ENCODE data around the gene USP48. TPM values are rescaled to one million over a fixed set of nuclear protein-coding genes. Genes with fewer than 3 reads are reported as not detected.

USP48 gene
- total and polyA plus RNA-seq, 2 donors (not counting 1 experiment from before 2014, with no cell fraction given): 34.1 to 45.6 TPM

DNA sequence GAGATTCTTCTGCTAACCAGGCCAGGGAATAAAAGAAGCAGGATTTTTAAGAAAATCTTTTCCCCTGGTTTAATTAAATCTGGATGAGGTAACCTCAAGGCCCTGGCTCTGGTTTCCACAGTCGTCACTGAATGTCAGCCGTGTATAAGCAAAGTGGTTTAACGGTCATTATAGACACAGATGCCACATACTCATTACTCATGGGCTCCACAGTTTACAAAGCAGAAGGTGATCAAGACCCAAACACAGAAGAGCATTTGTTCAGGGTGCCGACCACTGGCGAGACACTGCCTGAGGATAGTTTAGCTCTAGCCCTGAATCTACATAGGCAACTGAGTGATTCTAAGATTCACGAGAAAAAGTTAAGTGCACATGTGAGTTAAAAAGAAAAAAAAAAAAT, 86.0 kb downstream of the USP48 start:
- no peak overlapping the region for H3K4me2 ChIP-seq (ENCODE audit: extremely low read depth, insufficient read depth, low read length)
- H3K27ac ChIP-seq (ENCODE audit: insufficient read depth, low read length): no peak overlapping the region
- TF ChIP-seq, protein P1, sequence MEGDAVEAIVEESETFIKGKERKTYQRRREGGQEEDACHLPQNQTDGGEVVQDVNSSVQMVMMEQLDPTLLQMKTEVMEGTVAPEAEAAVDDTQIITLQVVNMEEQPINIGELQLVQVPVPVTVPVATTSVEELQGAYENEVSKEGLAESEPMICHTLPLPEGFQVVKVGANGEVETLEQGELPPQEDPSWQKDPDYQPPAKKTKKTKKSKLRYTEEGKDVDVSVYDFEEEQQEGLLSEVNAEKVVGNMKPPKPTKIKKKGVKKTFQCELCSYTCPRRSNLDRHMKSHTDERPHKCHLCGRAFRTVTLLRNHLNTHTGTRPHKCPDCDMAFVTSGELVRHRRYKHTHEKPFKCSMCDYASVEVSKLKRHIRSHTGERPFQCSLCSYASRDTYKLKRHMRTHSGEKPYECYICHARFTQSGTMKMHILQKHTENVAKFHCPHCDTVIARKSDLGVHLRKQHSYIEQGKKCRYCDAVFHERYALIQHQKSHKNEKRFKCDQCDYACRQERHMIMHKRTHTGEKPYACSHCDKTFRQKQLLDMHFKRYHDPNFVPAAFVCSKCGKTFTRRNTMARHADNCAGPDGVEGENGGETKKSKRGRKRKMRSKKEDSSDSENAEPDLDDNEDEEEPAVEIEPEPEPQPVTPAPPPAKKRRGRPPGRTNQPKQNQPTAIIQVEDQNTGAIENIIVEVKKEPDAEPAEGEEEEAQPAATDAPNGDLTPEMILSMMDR (conservative IDR thresholded peaks at IDR 0.05 in 1 of 2, IDR thresholded peaks at IDR 0.05 in 1 of 2; ENCODE audit: low read depth in 1 of 2, low read length in 2 of 2): no peak
- TF ChIP-seq EZH2 (IDR thresholded peaks at IDR 0.05; ENCODE audit: low read length, missing control alignments): no peak
- H3K9me3 ChIP-seq (ENCODE audit: control insufficient read depth, insufficient read depth, low read depth, low read length): no peaks in the 10 kb centered on the region
- no peaks in the 10 kb centered on the region for H3K4me1 ChIP-seq (ENCODE audit: control insufficient read depth, extremely low read depth, insufficient read depth, low read length)
- peak in 1 of 2 donors; percentile 84 for DNase-seq (ENCODE audit: low read depth in 2 of 2)
- H4K20me1 ChIP-seq (ENCODE audit: control insufficient read depth, extremely low read depth, insufficient read depth, low read length): no peaks in the 10 kb centered on the region
- H3K9ac ChIP-seq (ENCODE audit: insufficient read depth, low read length): no peak overlapping the region
- H3K36me3 ChIP-seq (ENCODE audit: control insufficient read depth, insufficient read depth, low read length): peaks cover 7% of the 10 kb centered on the region
- H3K27me3 ChIP-seq (ENCODE audit: control insufficient read depth, insufficient read depth, low read length): no peaks in the 10 kb centered on the region
- H3K79me2 ChIP-seq (ENCODE audit: control insufficient read depth, insufficient read depth, low read length): no peaks in the 10 kb centered on the region
- no peak overlapping the region for H3K4me3 ChIP-seq (replicated peaks in 1 of 4; ENCODE audit: control extremely low read depth in 1 of 4, insufficient read depth in 1 of 4, low read depth in 3 of 4, low read length in 4 of 4)
- no peak overlapping the region for H2AFZ ChIP-seq (ENCODE audit: low read length)

DNA sequence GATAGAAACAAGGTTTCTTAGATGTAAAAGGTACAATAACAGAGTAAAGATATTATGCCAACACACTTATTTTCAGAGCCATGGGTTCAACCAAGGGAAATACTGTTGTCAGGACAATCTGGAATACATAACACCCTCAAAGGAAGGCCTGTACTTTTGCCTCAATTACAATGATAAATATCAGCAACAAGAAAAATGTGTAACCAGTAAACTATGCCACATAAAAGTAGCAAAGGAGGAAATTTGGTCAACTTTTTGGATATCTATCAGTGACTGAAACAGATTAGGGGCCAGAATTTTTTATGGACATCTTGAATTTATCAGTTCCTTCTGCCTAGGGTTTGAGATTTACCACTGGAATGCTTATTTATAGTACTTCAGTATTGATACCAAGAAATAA, 89.2 kb downstream of the USP48 start:
- TF ChIP-seq, protein P1 (conservative IDR thresholded peaks at IDR 0.05 in 1 of 2, IDR thresholded peaks at IDR 0.05 in 1 of 2; ENCODE audit: low read depth in 1 of 2, low read length in 2 of 2): no peak
- TF ChIP-seq EZH2 (IDR thresholded peaks at IDR 0.05; ENCODE audit: low read length, missing control alignments): no peak
- Histone ChIP-seq H3K4me3 (replicated peaks in 1 of 4; ENCODE audit: control extremely low read depth in 1 of 4, insufficient read depth in 1 of 4, low read depth in 3 of 4, low read length in 4 of 4) (no peak overlapping the region), H4K20me1 (ENCODE audit: control insufficient read depth, extremely low read depth, insufficient read depth, low read length) (no peaks in the 10 kb centered on the region), H3K9me3 (ENCODE audit: control insufficient read depth, insufficient read depth, low read depth, low read length) (no peaks in the 10 kb centered on the region), H2AFZ (ENCODE audit: low read length) (no peak overlapping the region), H3K36me3 (ENCODE audit: control insufficient read depth, insufficient read depth, low read length) (peaks cover 4% of the 10 kb centered on the region), H3K9ac (ENCODE audit: insufficient read depth, low read length) (no peak overlapping the region), H3K27ac (ENCODE audit: insufficient read depth, low read length) (no peak overlapping the region), H3K79me2 (ENCODE audit: control insufficient read depth, insufficient read depth, low read length) (no peaks in the 10 kb centered on the region), H3K27me3 (ENCODE audit: control insufficient read depth, insufficient read depth, low read length) (no peaks in the 10 kb centered on the region), H3K4me2 (ENCODE audit: extremely low read depth, insufficient read depth, low read length) (no peak overlapping the region), H3K4me1 (ENCODE audit: control insufficient read depth, extremely low read depth, insufficient read depth, low read length) (no peaks in the 10 kb centered on the region)
- DNase-seq (ENCODE audit: low read depth in 2 of 2): peak in 1 of 2 donors; percentile 9

DNA sequence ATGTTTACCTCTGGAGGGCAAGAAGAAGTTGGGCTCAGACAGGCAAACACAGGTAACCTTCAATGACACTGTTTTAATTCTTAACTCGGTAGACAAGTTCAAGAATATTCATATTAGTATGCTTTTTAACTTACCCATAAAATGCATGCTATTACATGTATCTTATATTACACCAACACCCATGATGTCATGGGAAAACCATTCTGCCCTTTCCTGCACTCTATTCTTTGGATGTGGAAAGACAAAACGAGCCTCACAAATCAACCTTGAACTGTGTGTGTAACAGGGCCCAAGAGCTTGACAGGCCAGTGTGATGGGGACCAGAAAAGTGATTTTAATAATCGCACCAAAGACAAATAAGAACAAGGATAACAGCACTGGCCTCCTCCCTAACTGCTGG, 91.2 kb downstream of the USP48 start:
- H3K9me3 ChIP-seq (ENCODE audit: control insufficient read depth, insufficient read depth, low read depth, low read length): no peaks in the 10 kb centered on the region
- no peak overlapping the region for H3K9ac ChIP-seq (ENCODE audit: insufficient read depth, low read length)
- H3K4me2 ChIP-seq (ENCODE audit: extremely low read depth, insufficient read depth, low read length): no peak overlapping the region
- H4K20me1 ChIP-seq (ENCODE audit: control insufficient read depth, extremely low read depth, insufficient read depth, low read length): no peaks in the 10 kb centered on the region
- H3K4me1 ChIP-seq (ENCODE audit: control insufficient read depth, extremely low read depth, insufficient read depth, low read length): no peaks in the 10 kb centered on the region
- H2AFZ ChIP-seq (ENCODE audit: low read length): no peak overlapping the region
- no peak overlapping the region for H3K27ac ChIP-seq (ENCODE audit: insufficient read depth, low read length)
- DNase-seq (ENCODE audit: low read depth in 2 of 2): no peak
- H3K27me3 ChIP-seq (ENCODE audit: control insufficient read depth, insufficient read depth, low read length): no peaks in the 10 kb centered on the region
- no peak overlapping the region for H3K4me3 ChIP-seq (replicated peaks in 1 of 4; ENCODE audit: control extremely low read depth in 1 of 4, insufficient read depth in 1 of 4, low read depth in 3 of 4, low read length in 4 of 4)
- TF ChIP-seq, protein P1 (conservative IDR thresholded peaks at IDR 0.05 in 1 of 2, IDR thresholded peaks at IDR 0.05 in 1 of 2; ENCODE audit: low read depth in 1 of 2, low read length in 2 of 2): no peak
- peaks cover 4% of the 10 kb centered on the region for H3K36me3 ChIP-seq (ENCODE audit: control insufficient read depth, insufficient read depth, low read length)
- H3K79me2 ChIP-seq (ENCODE audit: control insufficient read depth, insufficient read depth, low read length): no peaks in the 10 kb centered on the region
